ENCODE results near the gene SMYD3. TPM values are rescaled to one million over a fixed set of nuclear protein-coding genes. Genes with fewer than 3 reads are reported as not detected.

Gene SMYD3
- total RNA-seq, 1 donor from 2014 or later: 20.8 TPM

GRCh38 chr1:245879091-245879490, 628.0 kb downstream of the SMYD3 start:
- TF ChIP-seq CTCF (IDR thresholded peaks at IDR 0.05): no peak

GRCh38 chr1:245878585-245878984, 628.5 kb downstream of the SMYD3 start:
- H3K27ac Mint-ChIP-seq: no peak overlapping the region
- no peak for TF ChIP-seq CTCF (IDR thresholded peaks at IDR 0.05)
- H3K36me3 Mint-ChIP-seq (ENCODE audit: low read depth): no peaks in the 10 kb centered on the region
- intact Hi-C loops (cut with micrococcal nuclease): no loop called here
- ATAC-seq (ENCODE audit: low read depth) (no peak), DNase-seq (no peak)
- ChIA-PET CTCF (no interaction called here), POLR2A (no interaction called here)
- H3K27me3 Mint-ChIP-seq: no peaks in the 10 kb centered on the region
- H3K9me3 Mint-ChIP-seq: no peaks in the 10 kb centered on the region
- no peak overlapping the region for H3K4me3 Mint-ChIP-seq
- no peaks in the 10 kb centered on the region for H3K4me1 Mint-ChIP-seq

More at GRCh38 chr1:245879091-245879490, 628.0 kb downstream of the SMYD3 start:
- no peak overlapping the region for H3K27ac Mint-ChIP-seq
- no peaks in the 10 kb centered on the region for H3K9me3 Mint-ChIP-seq
- ATAC-seq (ENCODE audit: low read depth) (no peak), DNase-seq (no peak)
- no peaks in the 10 kb centered on the region for H3K36me3 Mint-ChIP-seq (ENCODE audit: low read depth)
- ChIA-PET CTCF (no interaction called here), POLR2A (no interaction called here)
- intact Hi-C loops (cut with micrococcal nuclease): no loop called here
- no peaks in the 10 kb centered on the region for H3K27me3 Mint-ChIP-seq
- no peaks in the 10 kb centered on the region for H3K4me1 Mint-ChIP-seq
- no peak overlapping the region for H3K4me3 Mint-ChIP-seq

- ATAC-seq (ENCODE audit: low read depth) (no peak), DNase-seq (no peak)
- Mint-ChIP-seq H3K36me3 (ENCODE audit: low read depth) (no peaks in the 10 kb centered on the region), H3K27me3 (no peaks in the 10 kb centered on the region), H3K4me1 (no peaks in the 10 kb centered on the region), H3K27ac (no peak overlapping the region), H3K9me3 (no peaks in the 10 kb centered on the region), H3K4me3 (no peak overlapping the region)
- CTCF ChIA-PET: no interaction called here
- intact Hi-C loops (cut with micrococcal nuclease): no loop called here
- POLR2A ChIA-PET: no interaction called here
- TF ChIP-seq CTCF (IDR thresholded peaks at IDR 0.05): no peak
Observed at GRCh38 chr1:245877976-245878375, 629.1 kb downstream of the SMYD3 start.

GRCh38 chr1:245876586-245876985, 630.5 kb downstream of the SMYD3 start:
- no peak for TF ChIP-seq CTCF (IDR thresholded peaks at IDR 0.05)
- no peaks in the 10 kb centered on the region for H3K4me1 Mint-ChIP-seq
- ATAC-seq (ENCODE audit: low read depth) (no peak), DNase-seq (no peak)
- intact Hi-C loops (cut with micrococcal nuclease): no loop called here
- H3K27ac Mint-ChIP-seq: no peak overlapping the region
- no peaks in the 10 kb centered on the region for H3K27me3 Mint-ChIP-seq
- no peaks in the 10 kb centered on the region for H3K9me3 Mint-ChIP-seq
- POLR2A ChIA-PET: no interaction called here
- peaks cover 4% of the 10 kb centered on the region for H3K36me3 Mint-ChIP-seq (ENCODE audit: low read depth)
- CTCF ChIA-PET: no interaction called here
- H3K4me3 Mint-ChIP-seq: no peak overlapping the region

GRCh38 chr1:245875581-245876261, 631.4 kb downstream of the SMYD3 start:
- intact Hi-C loops (cut with micrococcal nuclease): no loop called here
- no peak for DNase-seq
- Mint-ChIP-seq H3K4me1 (no peaks in the 10 kb centered on the region), H3K9me3 (no peaks in the 10 kb centered on the region), H3K27ac (no peak overlapping the region), H3K27me3 (no peaks in the 10 kb centered on the region), H3K36me3 (ENCODE audit: low read depth) (peaks cover 5% of the 10 kb centered on the region), H3K4me3 (no peak overlapping the region)
- no peak for ATAC-seq (ENCODE audit: low read depth)
- CTCF ChIA-PET: no interaction called here
- POLR2A ChIA-PET: no interaction called here
- no peak for TF ChIP-seq CTCF (IDR thresholded peaks at IDR 0.05)
